Thyroid gland (tissue), 4 donors: ENCODE results near the gene OXLD1.

Experiments used
- POLR2A ChIP-seq, 2 donors: fragments of 450-650 bp; IDR thresholded peaks; one replicate each; pipeline ENCODE4 v1.6.1; 2017; ENCODE audit warnings: antibody characterized with exemption in 2 of 2, mild to moderate bottlenecking in 2 of 2, moderate library complexity in 1 of 2
- TF ChIP-seq, protein P1 (sequence below), 6 experiments: fragments of 200-600 bp in 3 of 6; fragments of 450-650 bp in 3 of 6; sonication (generic) in 3 of 6; IDR thresholded peaks; one replicate each; pipeline ENCODE4 v1.5.1; 2016 to 2019; ENCODE audit warnings: antibody characterized with exemption in 6 of 6, mild to moderate bottlenecking in 2 of 6, inconsistent platforms in 1 of 6, moderate library complexity in 1 of 6

- TF ChIP-seq, protein P1, sequence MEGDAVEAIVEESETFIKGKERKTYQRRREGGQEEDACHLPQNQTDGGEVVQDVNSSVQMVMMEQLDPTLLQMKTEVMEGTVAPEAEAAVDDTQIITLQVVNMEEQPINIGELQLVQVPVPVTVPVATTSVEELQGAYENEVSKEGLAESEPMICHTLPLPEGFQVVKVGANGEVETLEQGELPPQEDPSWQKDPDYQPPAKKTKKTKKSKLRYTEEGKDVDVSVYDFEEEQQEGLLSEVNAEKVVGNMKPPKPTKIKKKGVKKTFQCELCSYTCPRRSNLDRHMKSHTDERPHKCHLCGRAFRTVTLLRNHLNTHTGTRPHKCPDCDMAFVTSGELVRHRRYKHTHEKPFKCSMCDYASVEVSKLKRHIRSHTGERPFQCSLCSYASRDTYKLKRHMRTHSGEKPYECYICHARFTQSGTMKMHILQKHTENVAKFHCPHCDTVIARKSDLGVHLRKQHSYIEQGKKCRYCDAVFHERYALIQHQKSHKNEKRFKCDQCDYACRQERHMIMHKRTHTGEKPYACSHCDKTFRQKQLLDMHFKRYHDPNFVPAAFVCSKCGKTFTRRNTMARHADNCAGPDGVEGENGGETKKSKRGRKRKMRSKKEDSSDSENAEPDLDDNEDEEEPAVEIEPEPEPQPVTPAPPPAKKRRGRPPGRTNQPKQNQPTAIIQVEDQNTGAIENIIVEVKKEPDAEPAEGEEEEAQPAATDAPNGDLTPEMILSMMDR (IDR thresholded peaks at IDR 0.05) = no peak
- TF ChIP-seq POLR2A (IDR thresholded peaks at IDR 0.05) = no peak
These were observed 42.4 kb upstream of the OXLD1 start for GRCh38 chr17:81708739-81709185.
